Endodermal cell (in vitro differentiated cells): ENCODE results near the gene PLCL2. TPM values are rescaled to one million over a fixed set of nuclear protein-coding genes. Genes with fewer than 3 reads are reported as not detected.

Experiments used
- DNase-seq: peaks from one replicate; pipeline ENCODE4 v3.0.0-alpha.2; 2017
- H3K27ac ChIP-seq: 2 replicates; pipeline ENCODE4 v1.5.1; 2013; ENCODE audit warnings: mild to moderate bottlenecking, low read depth, low read length, moderate library complexity
- H3K27me3 ChIP-seq: 2 replicates; pipeline ENCODE4 v1.6.1; 2013; ENCODE audit warnings: mild to moderate bottlenecking, low read length, moderate library complexity; ENCODE audit not compliant: insufficient read depth, control insufficient read depth, poor library complexity, severe bottlenecking
- H3K36me3 ChIP-seq: 2 replicates; pipeline ENCODE4 v1.7.0; 2013; ENCODE audit warnings: mild to moderate bottlenecking, low read length, moderate library complexity; ENCODE audit not compliant: control insufficient read depth, insufficient read depth
- H3K4me1 ChIP-seq: one replicate; pipeline ENCODE4 v1.7.0; 2013; ENCODE audit warnings: low read length; ENCODE audit not compliant: control insufficient read depth, insufficient read depth
- H3K4me3 ChIP-seq: 2 replicates; pipeline ENCODE4 v1.5.1; 2013; ENCODE audit warnings: mild to moderate bottlenecking, low read length, moderate library complexity
- H3K9ac ChIP-seq: 2 replicates; pipeline ENCODE4 v1.6.1; 2013; ENCODE audit warnings: mild to moderate bottlenecking, low read length, moderate library complexity; ENCODE audit not compliant: poor library complexity, severe bottlenecking; ENCODE audit errors: extremely low read depth
- H3K9me3 ChIP-seq: 2 replicates; pipeline ENCODE4 v1.6.1; 2013; ENCODE audit warnings: mild to moderate bottlenecking, low read length, moderate library complexity; ENCODE audit not compliant: control insufficient read depth
- H3K27ac Mint-ChIP-seq: 2 replicates; pipeline ENCODE4 v1.8.0; 2020; ENCODE audit warnings: mixed read lengths
- H3K27me3 Mint-ChIP-seq: 2 replicates; pipeline ENCODE4 v1.8.0; 2021; ENCODE audit warnings: mild to moderate bottlenecking, mixed read lengths; ENCODE audit not compliant: insufficient read depth
- H3K36me3 Mint-ChIP-seq: 2 replicates; pipeline ENCODE4 v1.8.0; 2020; ENCODE audit warnings: low read depth, mixed read lengths
- H3K4me1 Mint-ChIP-seq: 2 replicates; pipeline ENCODE4 v1.8.0; 2020; ENCODE audit warnings: mixed read lengths
- H3K4me3 Mint-ChIP-seq: 2 replicates; pipeline ENCODE4 v1.8.0; 2020; ENCODE audit warnings: mild to moderate bottlenecking, moderate library complexity, mixed read lengths
- H3K9me3 Mint-ChIP-seq: 2 replicates; pipeline ENCODE4 v1.8.0; 2020; ENCODE audit warnings: mild to moderate bottlenecking, mixed read lengths
- WGBS, 2 experiments: methylation state at CpG; one replicate each; pipeline versions ENCODE4 v1.1.5 to v1.1.7; 2013; ENCODE audit warnings: missing lambda C conversion rate in 2 of 2, mixed read lengths in 1 of 2; ENCODE audit not compliant: insufficient coverage in 1 of 2, insufficient read length in 1 of 2; 5-methylcytosine and 5-hydroxymethylcytosine counted together
- total RNA-seq, 2 donors: library from RNA; stranded (reverse); fragmentation: NEBNext Ultra II Directional in 1 of 2; extraction: Animal tissue kit (Norgen Biotek cat#: 25700) in 1 of 2; gene quantifications; 2 replicates in 1 of 2; 3 replicates in 1 of 2; pipeline ENCODE4 v1.2.1, GENCODE V29; 2021
- TF ChIP-seq, protein P1 (sequence below): fragments of 200-600 bp; sonication (generic); conservative IDR thresholded peaks from 2 replicates; pipeline ENCODE4 v1.5.0; 2021; ENCODE audit warnings: antibody characterized with exemption, mild to moderate bottlenecking

PLCL2 gene
- total RNA-seq, 2 donors from 2014 or later: 4.2 to 6.9 TPM

- Mint-ChIP-seq H3K36me3 (no peaks in the 10 kb centered on the region), H3K27ac (no peak overlapping the region), H3K4me1 (peaks cover 4% of the 10 kb centered on the region), H3K4me3 (no peak overlapping the region), H3K9me3 (no peaks in the 10 kb centered on the region), H3K27me3 (no peaks in the 10 kb centered on the region)
- H3K9ac ChIP-seq: no peak overlapping the region
- no peak for DNase-seq
- H3K4me1 ChIP-seq: no peaks in the 10 kb centered on the region
- H3K36me3 ChIP-seq: no peaks in the 10 kb centered on the region
- H3K4me3 ChIP-seq: no peak overlapping the region
- H3K27me3 ChIP-seq: no peaks in the 10 kb centered on the region
- no peaks in the 10 kb centered on the region for H3K9me3 ChIP-seq
- TF ChIP-seq, protein P1, sequence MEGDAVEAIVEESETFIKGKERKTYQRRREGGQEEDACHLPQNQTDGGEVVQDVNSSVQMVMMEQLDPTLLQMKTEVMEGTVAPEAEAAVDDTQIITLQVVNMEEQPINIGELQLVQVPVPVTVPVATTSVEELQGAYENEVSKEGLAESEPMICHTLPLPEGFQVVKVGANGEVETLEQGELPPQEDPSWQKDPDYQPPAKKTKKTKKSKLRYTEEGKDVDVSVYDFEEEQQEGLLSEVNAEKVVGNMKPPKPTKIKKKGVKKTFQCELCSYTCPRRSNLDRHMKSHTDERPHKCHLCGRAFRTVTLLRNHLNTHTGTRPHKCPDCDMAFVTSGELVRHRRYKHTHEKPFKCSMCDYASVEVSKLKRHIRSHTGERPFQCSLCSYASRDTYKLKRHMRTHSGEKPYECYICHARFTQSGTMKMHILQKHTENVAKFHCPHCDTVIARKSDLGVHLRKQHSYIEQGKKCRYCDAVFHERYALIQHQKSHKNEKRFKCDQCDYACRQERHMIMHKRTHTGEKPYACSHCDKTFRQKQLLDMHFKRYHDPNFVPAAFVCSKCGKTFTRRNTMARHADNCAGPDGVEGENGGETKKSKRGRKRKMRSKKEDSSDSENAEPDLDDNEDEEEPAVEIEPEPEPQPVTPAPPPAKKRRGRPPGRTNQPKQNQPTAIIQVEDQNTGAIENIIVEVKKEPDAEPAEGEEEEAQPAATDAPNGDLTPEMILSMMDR: no peak
- H3K27ac ChIP-seq: no peak overlapping the region
- 85 to 90% methylated on average over 1 to 2 of the region's 3 CpGs for WGBS, 2 experiments
These were observed 178.8 kb downstream of the PLCL2 start for GRCh38 chr3:17063596-17063995.

DNA sequence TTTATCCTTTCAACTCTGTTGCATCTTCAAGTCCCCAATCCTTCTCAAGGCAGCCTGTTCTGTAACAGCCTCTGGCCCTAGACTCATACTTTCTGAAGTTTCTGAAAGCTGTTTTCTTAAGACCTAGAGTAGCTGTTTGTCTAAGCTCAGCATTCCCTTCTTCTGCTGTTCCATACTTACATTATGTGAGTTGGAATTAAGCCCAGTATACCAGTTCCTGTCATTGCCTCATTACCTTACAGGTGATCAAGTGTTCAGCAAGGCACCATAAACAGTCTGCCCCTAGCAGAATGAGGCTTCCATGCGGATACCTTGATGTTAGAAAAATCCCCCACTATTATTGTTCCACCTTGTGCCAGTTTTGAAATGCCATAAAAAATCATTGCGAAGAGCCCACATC lies 180.6 kb downstream of the PLCL2 start:
- no peaks in the 10 kb centered on the region for H3K4me1 ChIP-seq
- 93 to 100% methylated on average over 2 of the region's 2 CpGs for WGBS, 2 experiments
- DNase-seq: no peak
- TF ChIP-seq, protein P1: no peak
- H3K4me1 Mint-ChIP-seq: peaks cover 19% of the 10 kb centered on the region
- H3K4me3 ChIP-seq: no peak overlapping the region
- no peak overlapping the region for H3K4me3 Mint-ChIP-seq
- H3K9me3 ChIP-seq: no peaks in the 10 kb centered on the region
- H3K9ac ChIP-seq: no peak overlapping the region
- no peak overlapping the region for H3K27ac ChIP-seq
- no peak overlapping the region for H3K27ac Mint-ChIP-seq
- H3K27me3 ChIP-seq: no peaks in the 10 kb centered on the region
- H3K36me3 ChIP-seq: no peaks in the 10 kb centered on the region
- no peaks in the 10 kb centered on the region for H3K9me3 Mint-ChIP-seq
- no peaks in the 10 kb centered on the region for H3K27me3 Mint-ChIP-seq
- H3K36me3 Mint-ChIP-seq: no peaks in the 10 kb centered on the region

DNA sequence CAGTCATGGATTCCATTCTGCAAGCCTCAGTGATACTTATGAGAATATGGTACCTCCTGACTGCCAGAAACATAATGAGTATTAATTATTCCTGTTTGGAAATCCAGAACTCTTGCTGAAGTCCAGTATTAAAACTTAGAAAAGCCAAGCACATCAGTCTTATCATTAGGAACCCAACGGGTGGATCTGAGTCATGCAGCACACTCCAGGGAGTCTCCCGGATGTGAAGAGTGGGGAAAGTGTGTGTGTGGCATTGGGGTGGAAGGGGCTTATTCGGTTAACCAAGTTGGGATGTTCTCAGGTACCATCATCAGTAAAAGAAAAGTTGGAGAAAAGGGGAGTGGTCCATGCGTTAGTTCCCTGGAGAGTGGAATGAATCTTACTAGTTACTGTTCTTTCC lies 181.1 kb downstream of the PLCL2 start:
- H3K27ac ChIP-seq: no peak overlapping the region
- DNase-seq: no peak
- Mint-ChIP-seq H3K4me3 (no peak overlapping the region), H3K9me3 (no peaks in the 10 kb centered on the region), H3K36me3 (no peaks in the 10 kb centered on the region), H3K4me1 (peaks cover 24% of the 10 kb centered on the region), H3K27ac (no peak overlapping the region), H3K27me3 (no peaks in the 10 kb centered on the region)
- H3K4me3 ChIP-seq: no peak overlapping the region
- 86 to 89% methylated on average over 4 of the region's 4 CpGs for WGBS, 2 experiments
- H3K9me3 ChIP-seq: no peaks in the 10 kb centered on the region
- no peaks in the 10 kb centered on the region for H3K36me3 ChIP-seq
- H3K27me3 ChIP-seq: no peaks in the 10 kb centered on the region
- TF ChIP-seq, protein P1: no peak
- H3K9ac ChIP-seq: no peak overlapping the region
- H3K4me1 ChIP-seq: no peaks in the 10 kb centered on the region
